Smooth muscle cell (in vitro differentiated cells): ENCODE results near the gene DNAJC10. TPM values are rescaled to one million over a fixed set of nuclear protein-coding genes. Genes with fewer than 3 reads are reported as not detected.

ENCODE experiments used
- DNase-seq: peaks from one replicate; lab custom pipeline; 2025; ENCODE audit not compliant: unreplicated experiment; lab: John Stamatoyannopoulos, UW
- H2AFZ ChIP-seq: fragments of 200-600 bp; sonication (generic); 2 replicates; pipeline ENCODE4 v1.6.0; 2016; ENCODE audit warnings: antibody characterized with exemption, low read depth, mild to moderate bottlenecking
- H3F3A ChIP-seq: fragments of 200-600 bp; sonication (generic); 2 replicates; pipeline ENCODE4 v1.6.0; 2017; ENCODE audit warnings: antibody characterized with exemption, low read depth
- H3K27ac ChIP-seq: fragments of 200-600 bp; sonication (generic); 2 replicates; pipeline ENCODE4 v1.5.1; 2016; ENCODE audit warnings: low read depth, mild to moderate bottlenecking
- H3K27me3 ChIP-seq: fragments of 200-600 bp; sonication (generic); 2 replicates; pipeline ENCODE4 v1.6.1; 2016; ENCODE audit warnings: low read depth, mild to moderate bottlenecking
- H3K36me3 ChIP-seq: fragments of 200-600 bp; sonication (generic); 2 replicates; pipeline ENCODE4 v1.5.1; 2016; ENCODE audit warnings: low read depth
- H3K4me1 ChIP-seq: fragments of 200-600 bp; sonication (generic); 2 replicates; pipeline ENCODE4 v1.5.1; 2016; ENCODE audit warnings: low read depth
- H3K4me2 ChIP-seq: fragments of 200-600 bp; sonication (generic); 2 replicates; pipeline ENCODE4 v1.6.0; 2016; ENCODE audit warnings: mild to moderate bottlenecking
- H3K4me3 ChIP-seq: fragments of 200-600 bp; sonication (generic); 2 replicates; pipeline ENCODE4 v1.5.1; 2016; ENCODE audit warnings: mild to moderate bottlenecking
- H3K79me2 ChIP-seq: fragments of 200-600 bp; sonication (generic); 2 replicates; pipeline ENCODE4 v1.6.0; 2016; ENCODE audit warnings: low read depth, mild to moderate bottlenecking
- H3K9ac ChIP-seq: fragments of 200-600 bp; sonication (generic); 2 replicates; pipeline ENCODE4 v1.6.0; 2016; ENCODE audit warnings: low read depth
- H3K9me3 ChIP-seq: fragments of 200-600 bp; sonication (generic); replicated peaks from 2 replicates; pipeline ENCODE4 v1.5.1; 2016; ENCODE audit warnings: low read depth
- H4K20me1 ChIP-seq: fragments of 200-600 bp; sonication (generic); 2 replicates; pipeline ENCODE4 v1.6.0; 2016; ENCODE audit warnings: low read depth
- CTCF ChIP-seq: fragments of 200-600 bp; sonication (generic); IDR thresholded peaks from 2 replicates; pipeline ENCODE4 v1.5.1; 2017; ENCODE audit warnings: borderline replicate concordance, mild to moderate bottlenecking, antibody characterized with exemption; ENCODE audit not compliant: insufficient read depth, poor library complexity, severe bottlenecking
- WGBS: methylation state at CpG from one replicate; pipeline ENCODE4 v1.1.7; 2016; ENCODE audit warnings: low lambda C conversion rate; 5-methylcytosine and 5-hydroxymethylcytosine counted together
- polyA plus RNA-seq: library from polyadenylated mRNA; unstranded; fragments of >200 nt; fragmentation: Nextera tagmentation; extraction: Ambion mirVana; gene quantifications from 2 replicates; pipeline ENCODE4 v1.2.1, GENCODE V29; 2016
- total RNA-seq: library from RNA; depleted of rRNA; stranded (reverse); fragments of >200 nt; gene quantifications from 2 replicates; pipeline ENCODE4 v1.2.3, GENCODE V29; 2014

The DNAJC10 gene
- total and polyA plus RNA-seq, 2 experiments from 2014 or later, result 77.4 to 93.0 TPM

- Histone ChIP-seq H3K36me3 (peaks cover 7% of the 10 kb centered on the region), H3K4me1 (no peaks in the 10 kb centered on the region), H3K27me3 (no peaks in the 10 kb centered on the region), H3K9ac (no peak overlapping the region), H3K4me3 (no peak overlapping the region), H3K27ac (no peak overlapping the region), H4K20me1 (no peaks in the 10 kb centered on the region), H3K79me2 (no peaks in the 10 kb centered on the region), H2AFZ (no peak overlapping the region), H3K9me3 (no peaks in the 10 kb centered on the region), H3K4me2 (no peak overlapping the region), H3F3A (no peaks in the 10 kb centered on the region)
- DNase-seq, result no peak
- WGBS, result 95% methylated on average over 4 of the region's 4 CpGs
- no peak for TF ChIP-seq CTCF
Measured at GRCh38 chr2:182784058-182784706, 68.1 kb downstream of the DNAJC10 start.

GRCh38 chr2:182784777-182785176, 68.7 kb downstream of the DNAJC10 start:
- Histone ChIP-seq H4K20me1 (no peaks in the 10 kb centered on the region), H3F3A (no peaks in the 10 kb centered on the region), H3K4me1 (no peaks in the 10 kb centered on the region), H3K36me3 (peaks cover 7% of the 10 kb centered on the region), H3K27me3 (no peaks in the 10 kb centered on the region), H3K27ac (no peak overlapping the region), H3K9ac (no peak overlapping the region), H2AFZ (no peak overlapping the region), H3K79me2 (no peaks in the 10 kb centered on the region), H3K9me3 (no peaks in the 10 kb centered on the region), H3K4me2 (no peak overlapping the region), H3K4me3 (no peak overlapping the region)
- TF ChIP-seq CTCF, result peak; percentile 53
- no peak for DNase-seq
- WGBS, result 92% methylated on average over 1 of the region's 1 CpG

- Histone ChIP-seq H3K4me3 (no peak overlapping the region), H3F3A (no peaks in the 10 kb centered on the region), H2AFZ (no peak overlapping the region), H4K20me1 (no peaks in the 10 kb centered on the region), H3K9ac (no peak overlapping the region), H3K36me3 (no peaks in the 10 kb centered on the region), H3K27ac (no peak overlapping the region), H3K27me3 (no peaks in the 10 kb centered on the region), H3K9me3 (no peaks in the 10 kb centered on the region), H3K79me2 (no peaks in the 10 kb centered on the region), H3K4me1 (no peaks in the 10 kb centered on the region), H3K4me2 (no peak overlapping the region)
- TF ChIP-seq CTCF, result no peak
- 98% methylated on average over 2 of the region's 2 CpGs for WGBS
- DNase-seq, result no peak
Measured at GRCh38 chr2:182792441-182792840, 76.4 kb downstream of the DNAJC10 start.

GRCh38 chr2:182798736-182799135, 82.7 kb downstream of the DNAJC10 start:
- Histone ChIP-seq H3K4me2 (no peak overlapping the region), H3K27me3 (no peaks in the 10 kb centered on the region), H3K9ac (no peak overlapping the region), H2AFZ (no peak overlapping the region), H4K20me1 (no peaks in the 10 kb centered on the region), H3F3A (no peaks in the 10 kb centered on the region), H3K9me3 (no peaks in the 10 kb centered on the region), H3K4me1 (no peaks in the 10 kb centered on the region), H3K4me3 (no peak overlapping the region), H3K79me2 (no peaks in the 10 kb centered on the region), H3K27ac (no peak overlapping the region), H3K36me3 (no peaks in the 10 kb centered on the region)
- no peak for TF ChIP-seq CTCF
- DNase-seq, result no peak
- 82% methylated on average over 2 of the region's 2 CpGs for whole genome bisulfite sequencing
